Colonic mucosa (tissue), 4 donors: ENCODE results near the gene AURKAIP1. TPM values are rescaled to one million over a fixed set of nuclear protein-coding genes. Genes with fewer than 3 reads are reported as not detected.
A peak's percentile ranks its signal among the peaks of the same experiment; 100 is the strongest.

Experiments
- DNase-seq: peaks from one replicate; pipeline ENCODE4 v3.0.0-alpha.2; 2020
- H3K27ac ChIP-seq: fragments of 200-600 bp; one replicate; pipeline ENCODE4 v1.8.0; 2021
- H3K27me3 ChIP-seq: fragments of 200-600 bp; one replicate; pipeline ENCODE4 v1.8.0; 2021
- H3K36me3 ChIP-seq: fragments of 200-600 bp; one replicate; pipeline ENCODE4 v1.8.0; 2021
- H3K4me1 ChIP-seq: fragments of 200-600 bp; one replicate; pipeline ENCODE4 v1.8.0; 2021; ENCODE audit warnings: mild to moderate bottlenecking
- H3K4me3 ChIP-seq: fragments of 200-600 bp; one replicate; pipeline ENCODE4 v1.8.0; 2021
- H3K9ac ChIP-seq, 2 donors: one replicate each; pipeline ENCODE4 v1.7.0; 2013; ENCODE audit warnings: control low read depth in 2 of 2, low read depth in 2 of 2, low read length in 2 of 2
- H3K9me3 ChIP-seq: fragments of 200-600 bp; one replicate; pipeline ENCODE4 v1.8.0; 2021
- intact Hi-C: fragments of 100-400 bp; cut with DNase I; formaldehyde crosslinking; loops from one replicate; pipeline ENCODE4 v1.14.1; 2022
- total RNA-seq, 2 donors: library from RNA; stranded (reverse); fragmentation: NEBNext Ultra II Directional in 1 of 2; extraction: Animal tissue kit (Norgen Biotek cat#: 25700) in 1 of 2; gene quantifications; one replicate each; pipeline ENCODE4 v1.2.1, GENCODE V29; 2021
- TF ChIP-seq, protein P1 (sequence below): fragments of 200-600 bp; IDR thresholded peaks from one replicate; pipeline ENCODE4 v1.8.0; 2022; ENCODE audit warnings: antibody characterized with exemption, mild to moderate bottlenecking
- donor health status: healthy.
- donor health status: DM: no; HTN: no; CAD: no.
- donor health status: DM: no; HTN: no; CAD: no.

The AURKAIP1 gene
- total RNA-seq, 2 donors from 2014 or later, result 179 to 332 TPM

DNA sequence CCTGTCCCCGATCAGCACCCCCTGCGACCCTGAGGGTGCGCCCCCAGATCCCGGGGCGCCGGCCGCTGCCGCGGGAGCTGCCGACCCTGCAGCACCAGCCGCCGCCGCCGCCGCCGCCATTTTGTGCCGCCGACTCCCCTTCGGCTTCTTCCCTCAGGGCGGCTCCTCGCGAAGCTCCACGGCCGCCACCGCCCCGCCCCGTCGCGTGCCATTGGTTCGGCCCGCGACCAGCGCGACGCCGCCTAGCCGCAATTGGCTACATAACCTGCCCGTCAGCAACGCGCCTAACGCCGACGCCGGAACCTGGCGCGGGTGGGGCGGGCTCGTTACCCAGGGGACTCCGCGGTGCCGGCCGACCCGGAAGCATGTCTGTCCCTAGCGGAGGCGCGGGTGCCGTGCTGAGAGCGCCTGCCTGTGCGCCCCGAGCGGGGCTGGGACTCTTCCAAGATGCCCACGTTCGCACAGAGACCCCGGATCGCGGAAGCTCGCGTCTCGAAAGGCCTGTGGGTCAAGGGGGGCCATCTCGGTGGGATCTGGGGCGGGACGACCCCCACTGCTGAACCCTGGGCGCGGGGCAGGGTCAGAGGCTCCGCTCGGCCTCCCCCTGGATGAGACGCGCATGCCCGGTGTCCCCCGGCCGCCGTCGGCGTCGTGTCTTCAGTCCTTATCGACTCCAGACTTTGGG is 24.3 kb upstream of the AURKAIP1 start, which contains the start of gene CCNL2:
Gene CCNL2, minus strand, starts transcription at position 149 of the 685 bp plus-strand sequence. Its CDS starts 29 bp downstream, at position 120.
- Histone ChIP-seq H3K27ac (peak within 1 kb of the TSS; percentile 65), H3K27me3 (no peaks in the 10 kb centered on the region), H3K9me3 (no peaks in the 10 kb centered on the region), H3K4me1 (peaks cover 16% of the 10 kb centered on the region), H3K9ac (peak within 1 kb of the TSS; percentile 91 to 93), H3K4me3 (peak within 1 kb of the TSS; percentile 98), H3K36me3 (peaks cover 22% of the 10 kb centered on the region)
- peak; percentile 98 for DNase-seq
- intact Hi-C loops, result no loop called here
- TF ChIP-seq, protein P1, sequence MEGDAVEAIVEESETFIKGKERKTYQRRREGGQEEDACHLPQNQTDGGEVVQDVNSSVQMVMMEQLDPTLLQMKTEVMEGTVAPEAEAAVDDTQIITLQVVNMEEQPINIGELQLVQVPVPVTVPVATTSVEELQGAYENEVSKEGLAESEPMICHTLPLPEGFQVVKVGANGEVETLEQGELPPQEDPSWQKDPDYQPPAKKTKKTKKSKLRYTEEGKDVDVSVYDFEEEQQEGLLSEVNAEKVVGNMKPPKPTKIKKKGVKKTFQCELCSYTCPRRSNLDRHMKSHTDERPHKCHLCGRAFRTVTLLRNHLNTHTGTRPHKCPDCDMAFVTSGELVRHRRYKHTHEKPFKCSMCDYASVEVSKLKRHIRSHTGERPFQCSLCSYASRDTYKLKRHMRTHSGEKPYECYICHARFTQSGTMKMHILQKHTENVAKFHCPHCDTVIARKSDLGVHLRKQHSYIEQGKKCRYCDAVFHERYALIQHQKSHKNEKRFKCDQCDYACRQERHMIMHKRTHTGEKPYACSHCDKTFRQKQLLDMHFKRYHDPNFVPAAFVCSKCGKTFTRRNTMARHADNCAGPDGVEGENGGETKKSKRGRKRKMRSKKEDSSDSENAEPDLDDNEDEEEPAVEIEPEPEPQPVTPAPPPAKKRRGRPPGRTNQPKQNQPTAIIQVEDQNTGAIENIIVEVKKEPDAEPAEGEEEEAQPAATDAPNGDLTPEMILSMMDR, result peak; percentile 47

DNA sequence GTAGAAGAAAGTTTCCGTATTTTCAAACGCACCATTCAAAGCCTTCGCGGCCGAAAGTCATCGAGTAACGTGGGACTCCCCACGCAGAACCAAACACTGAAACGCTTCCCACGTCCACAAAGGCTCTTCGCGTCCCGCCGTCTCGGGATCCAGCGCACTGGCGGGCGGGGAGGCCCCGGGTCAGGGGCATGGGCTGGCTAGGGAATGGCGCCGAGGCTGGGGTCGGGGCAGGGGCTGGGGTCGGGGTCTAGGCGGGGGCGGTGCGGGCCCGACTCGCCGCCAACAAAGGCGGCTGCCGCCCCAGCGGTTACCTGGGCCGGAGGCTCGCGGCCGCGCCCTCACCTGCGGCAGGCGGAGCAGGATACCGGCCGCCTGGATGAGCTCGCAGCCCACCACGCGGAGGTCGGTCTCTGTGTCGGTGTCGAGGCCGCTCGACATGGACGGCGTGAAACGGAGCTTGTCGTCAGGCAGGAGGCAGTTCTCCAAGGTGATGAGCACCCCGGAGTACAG is 23.7 kb upstream of the AURKAIP1 start:
- H3K36me3 ChIP-seq, result peaks cover 28% of the 10 kb centered on the region
- no peak for DNase-seq
- peak overlapping the region; percentile 65 for H3K27ac ChIP-seq
- H3K27me3 ChIP-seq, result no peaks in the 10 kb centered on the region
- H3K4me1 ChIP-seq, result peaks cover 16% of the 10 kb centered on the region
- H3K9me3 ChIP-seq, result no peaks in the 10 kb centered on the region
- TF ChIP-seq, protein P1, result no peak
- H3K9ac ChIP-seq, result peak overlapping the region; percentile 91 to 93
- H3K4me3 ChIP-seq, result peak overlapping the region; percentile 98
- intact Hi-C loops, result no loop called here

DNA sequence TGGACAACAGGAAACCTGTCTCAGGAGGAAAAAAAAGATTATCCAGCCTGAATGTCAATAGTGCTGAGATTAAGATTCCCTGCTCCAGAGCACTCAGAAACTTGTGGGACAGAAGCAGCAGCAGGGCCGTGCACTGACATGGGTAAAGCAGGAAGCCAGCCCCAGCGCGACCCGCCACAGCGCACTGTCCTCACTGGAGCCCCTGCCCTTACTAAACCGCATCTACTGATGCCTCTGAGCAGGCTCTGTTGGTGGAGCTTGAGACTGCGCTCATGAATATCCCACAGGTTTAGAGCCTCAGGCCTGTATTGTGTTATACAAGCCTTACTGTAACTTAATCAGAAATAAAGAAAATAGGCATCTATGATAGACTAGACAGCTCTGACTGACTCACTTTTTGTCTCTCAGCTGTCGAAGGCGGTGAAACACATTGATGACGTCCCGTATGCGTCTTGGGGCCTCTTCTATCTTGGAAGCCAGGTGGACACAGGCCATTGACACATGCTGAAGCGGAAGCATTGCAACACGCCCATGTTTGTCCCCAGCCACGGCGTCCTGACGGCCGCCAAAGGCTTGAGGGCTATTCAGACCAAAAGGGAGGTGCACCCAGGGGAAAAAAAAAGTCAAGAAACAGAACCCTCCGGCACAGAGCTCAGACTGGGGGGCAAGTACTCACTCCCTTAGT is 23.0 kb upstream of the AURKAIP1 start:
- Histone ChIP-seq H3K27me3 (no peaks in the 10 kb centered on the region), H3K4me3 (peak overlapping the region; percentile 98), H3K4me1 (peaks cover 16% of the 10 kb centered on the region), H3K27ac (no peak overlapping the region), H3K36me3 (peaks cover 35% of the 10 kb centered on the region), H3K9ac (peak overlapping the region; percentile 91 to 93), H3K9me3 (no peaks in the 10 kb centered on the region)
- TF ChIP-seq, protein P1, result no peak
- intact Hi-C loops, result no loop called here
- DNase-seq, result no peak

DNA sequence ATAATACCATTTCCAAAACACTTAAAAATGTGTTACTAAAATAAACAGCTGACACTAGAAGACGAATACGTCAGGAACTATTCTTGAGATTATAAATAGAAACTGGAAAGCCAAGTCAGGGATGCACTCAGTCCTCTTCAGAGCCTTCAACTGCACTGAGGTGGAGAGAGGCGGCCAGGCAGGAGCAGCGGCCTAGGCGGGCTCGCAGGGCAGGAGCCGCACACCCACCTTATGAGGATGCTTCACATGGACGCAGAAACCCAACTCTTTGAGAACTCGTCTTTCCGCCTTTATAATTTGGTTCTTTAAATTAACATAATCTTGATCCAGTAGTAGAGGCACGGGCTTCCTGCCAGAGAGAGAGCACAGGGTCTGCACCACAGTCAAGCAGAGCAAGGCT is 20.2 kb upstream of the AURKAIP1 start:
- TF ChIP-seq, protein P1, result no peak
- Histone ChIP-seq H3K36me3 (peaks cover 44% of the 10 kb centered on the region), H3K27ac (no peak overlapping the region)

DNA sequence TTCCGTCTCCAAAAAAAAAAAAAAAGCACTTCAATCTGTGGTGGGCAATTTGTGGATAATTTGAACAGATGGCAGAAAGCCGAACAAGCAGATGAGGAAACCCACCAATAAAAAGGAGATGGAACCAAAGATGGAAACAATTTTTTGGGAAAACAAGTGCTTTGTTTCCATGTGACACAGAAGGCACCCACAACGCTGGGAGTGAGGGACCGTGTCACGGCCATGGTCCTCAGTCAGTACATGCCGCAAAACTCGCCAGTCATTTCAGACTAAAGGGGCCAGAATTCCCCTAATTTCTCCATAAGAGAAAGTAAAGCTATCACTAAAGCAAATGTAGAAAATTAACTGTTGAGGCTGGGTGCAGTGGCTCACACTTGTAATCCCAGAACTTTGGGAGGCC is 19.1 kb upstream of the AURKAIP1 start:
- TF ChIP-seq, protein P1, result no peak
- H3K4me1 ChIP-seq, result peaks cover 7% of the 10 kb centered on the region
- no peak overlapping the region for H3K9ac ChIP-seq
- H3K27ac ChIP-seq, result no peak overlapping the region
- intact Hi-C loops, result no loop called here
- no peak overlapping the region for H3K4me3 ChIP-seq
- peaks cover 48% of the 10 kb centered on the region for H3K36me3 ChIP-seq
- no peak for DNase-seq
- no peaks in the 10 kb centered on the region for H3K27me3 ChIP-seq
- H3K9me3 ChIP-seq, result no peaks in the 10 kb centered on the region

More for the DNA sequence above, 20.2 kb upstream of the AURKAIP1 start:
- Histone ChIP-seq H3K4me1 (peaks cover 7% of the 10 kb centered on the region), H3K27me3 (no peaks in the 10 kb centered on the region), H3K9ac (no peak overlapping the region), H3K9me3 (no peaks in the 10 kb centered on the region), H3K4me3 (no peak overlapping the region)
- DNase-seq, result no peak
- intact Hi-C loops, result no loop called here
